ENCODE data around the gene ADCK2.
"Not testable (repeated sequence)": the region's sequence is repeated elsewhere in the genome, so short reads cannot be mapped to it uniquely, and the experiment has no call there.

The ADCK2 gene

GRCh38 chr7:140704205-140704604 lies 31.5 kb downstream of the ADCK2 start:
- H3K9ac ChIP-seq (ENCODE audit: low read depth, low read length), result no peak overlapping the region
- H3K36me3 ChIP-seq (ENCODE audit: insufficient read depth, low read length), result peaks cover 17% of the 10 kb centered on the region
- H3K27me3 ChIP-seq (ENCODE audit: control insufficient read depth, insufficient read depth, low read length), result no peaks in the 10 kb centered on the region
- no peak overlapping the region for H3K4me3 ChIP-seq (ENCODE audit: low read length)
- no peaks in the 10 kb centered on the region for H3K9me3 ChIP-seq (replicated peaks; ENCODE audit: low read length)
- H3K4me1 ChIP-seq (ENCODE audit: control insufficient read depth, insufficient read depth, low read length), result no peaks in the 10 kb centered on the region
- no peak overlapping the region for H3K4me2 ChIP-seq (ENCODE audit: low read length)

- Histone ChIP-seq H3K9me3 (replicated peaks; ENCODE audit: low read length) (no peaks in the 10 kb centered on the region), H3K4me1 (ENCODE audit: control insufficient read depth, insufficient read depth, low read length) (no peaks in the 10 kb centered on the region), H3K4me3 (ENCODE audit: low read length) (no peak overlapping the region), H3K36me3 (ENCODE audit: insufficient read depth, low read length) (peaks cover 17% of the 10 kb centered on the region), H3K27me3 (ENCODE audit: control insufficient read depth, insufficient read depth, low read length) (no peaks in the 10 kb centered on the region), H3K9ac (ENCODE audit: low read depth, low read length) (no peak overlapping the region), H3K4me2 (ENCODE audit: low read length) (no peak overlapping the region)
Observed at GRCh38 chr7:140707132-140707531, 34.4 kb downstream of the ADCK2 start.

GRCh38 chr7:140708764-140709163 lies 36.0 kb downstream of the ADCK2 start:
- not testable (repeated sequence) for H3K27me3 ChIP-seq (ENCODE audit: control insufficient read depth, insufficient read depth, low read length); H3K4me3 ChIP-seq (ENCODE audit: low read length); H3K9ac ChIP-seq (ENCODE audit: low read depth, low read length); H3K4me2 ChIP-seq (ENCODE audit: low read length); H3K4me1 ChIP-seq (ENCODE audit: control insufficient read depth, insufficient read depth, low read length); H3K9me3 ChIP-seq (replicated peaks; ENCODE audit: low read length)
- H3K36me3 ChIP-seq (ENCODE audit: insufficient read depth, low read length), result peaks cover 17% of the 10 kb centered on the region

GRCh38 chr7:140712392-140712791 lies 39.6 kb downstream of the ADCK2 start:
- H3K4me1 ChIP-seq (ENCODE audit: control insufficient read depth, insufficient read depth, low read length); H3K36me3 ChIP-seq (ENCODE audit: insufficient read depth, low read length); H3K4me2 ChIP-seq (ENCODE audit: low read length); H3K4me3 ChIP-seq (ENCODE audit: low read length); H3K9me3 ChIP-seq (replicated peaks; ENCODE audit: low read length); H3K9ac ChIP-seq (ENCODE audit: low read depth, low read length); H3K27me3 ChIP-seq (ENCODE audit: control insufficient read depth, insufficient read depth, low read length): not testable (repeated sequence)

GRCh38 chr7:140714331-140715040 lies 41.7 kb downstream of the ADCK2 start:
- H3K9ac ChIP-seq (ENCODE audit: low read depth, low read length), result no peak overlapping the region

GRCh38 chr7:140719721-140720120 lies 47.0 kb downstream of the ADCK2 start:
- Histone ChIP-seq H3K4me1 (ENCODE audit: control insufficient read depth, insufficient read depth, low read length) (no peaks in the 10 kb centered on the region), H3K9me3 (replicated peaks; ENCODE audit: low read length) (no peaks in the 10 kb centered on the region), H3K36me3 (ENCODE audit: insufficient read depth, low read length) (peaks cover 4% of the 10 kb centered on the region), H3K4me3 (ENCODE audit: low read length) (no peak overlapping the region), H3K27me3 (ENCODE audit: control insufficient read depth, insufficient read depth, low read length) (no peaks in the 10 kb centered on the region), H3K4me2 (ENCODE audit: low read length) (no peak overlapping the region), H3K9ac (ENCODE audit: low read depth, low read length) (no peak overlapping the region)

More at GRCh38 chr7:140714331-140715040, 41.7 kb downstream of the ADCK2 start:
- Histone ChIP-seq H3K4me1 (ENCODE audit: control insufficient read depth, insufficient read depth, low read length) (no peaks in the 10 kb centered on the region), H3K36me3 (ENCODE audit: insufficient read depth, low read length) (no peaks in the 10 kb centered on the region), H3K4me3 (ENCODE audit: low read length) (no peak overlapping the region), H3K4me2 (ENCODE audit: low read length) (no peak overlapping the region), H3K27me3 (ENCODE audit: control insufficient read depth, insufficient read depth, low read length) (no peaks in the 10 kb centered on the region), H3K9me3 (replicated peaks; ENCODE audit: low read length) (no peaks in the 10 kb centered on the region)

- H3K9me3 ChIP-seq (replicated peaks; ENCODE audit: low read length), result no peaks in the 10 kb centered on the region
- H3K27me3 ChIP-seq (ENCODE audit: control insufficient read depth, insufficient read depth, low read length), result no peaks in the 10 kb centered on the region
- no peak overlapping the region for H3K9ac ChIP-seq (ENCODE audit: low read depth, low read length)
- H3K4me1 ChIP-seq (ENCODE audit: control insufficient read depth, insufficient read depth, low read length), result no peaks in the 10 kb centered on the region
- peaks cover 8% of the 10 kb centered on the region for H3K36me3 ChIP-seq (ENCODE audit: insufficient read depth, low read length)
- H3K4me3 ChIP-seq (ENCODE audit: low read length), result no peak overlapping the region
- H3K4me2 ChIP-seq (ENCODE audit: low read length), result no peak overlapping the region
Observed at GRCh38 chr7:140722254-140722653, 49.5 kb downstream of the ADCK2 start.

- no peaks in the 10 kb centered on the region for H3K9me3 ChIP-seq (replicated peaks; ENCODE audit: low read length)
- H3K4me1 ChIP-seq (ENCODE audit: control insufficient read depth, insufficient read depth, low read length), result peaks cover 7% of the 10 kb centered on the region
- no peak overlapping the region for H3K9ac ChIP-seq (ENCODE audit: low read depth, low read length)
- no peak overlapping the region for H3K4me2 ChIP-seq (ENCODE audit: low read length)
- H3K27me3 ChIP-seq (ENCODE audit: control insufficient read depth, insufficient read depth, low read length), result no peaks in the 10 kb centered on the region
- no peak overlapping the region for H3K4me3 ChIP-seq (ENCODE audit: low read length)
- H3K36me3 ChIP-seq (ENCODE audit: insufficient read depth, low read length), result peaks cover 8% of the 10 kb centered on the region
Observed at GRCh38 chr7:140723006-140723405, 50.3 kb downstream of the ADCK2 start.

GRCh38 chr7:140723574-140723973 lies 50.8 kb downstream of the ADCK2 start:
- Histone ChIP-seq H3K4me3 (ENCODE audit: low read length) (no peak overlapping the region), H3K27me3 (ENCODE audit: control insufficient read depth, insufficient read depth, low read length) (no peaks in the 10 kb centered on the region), H3K9ac (ENCODE audit: low read depth, low read length) (no peak overlapping the region), H3K36me3 (ENCODE audit: insufficient read depth, low read length) (peaks cover 8% of the 10 kb centered on the region), H3K4me1 (ENCODE audit: control insufficient read depth, insufficient read depth, low read length) (peaks cover 11% of the 10 kb centered on the region), H3K9me3 (replicated peaks; ENCODE audit: low read length) (no peaks in the 10 kb centered on the region), H3K4me2 (ENCODE audit: low read length) (no peak overlapping the region)

- peaks cover 8% of the 10 kb centered on the region for H3K36me3 ChIP-seq (ENCODE audit: insufficient read depth, low read length)
- no peak overlapping the region for H3K4me3 ChIP-seq (ENCODE audit: low read length)
- no peaks in the 10 kb centered on the region for H3K9me3 ChIP-seq (replicated peaks; ENCODE audit: low read length)
- H3K4me2 ChIP-seq (ENCODE audit: low read length), result no peak overlapping the region
- peaks cover 16% of the 10 kb centered on the region for H3K4me1 ChIP-seq (ENCODE audit: control insufficient read depth, insufficient read depth, low read length)
- no peaks in the 10 kb centered on the region for H3K27me3 ChIP-seq (ENCODE audit: control insufficient read depth, insufficient read depth, low read length)
- H3K9ac ChIP-seq (ENCODE audit: low read depth, low read length), result no peak overlapping the region
Observed at GRCh38 chr7:140724706-140725105, 52.0 kb downstream of the ADCK2 start.

GRCh38 chr7:140726281-140726680 lies 53.5 kb downstream of the ADCK2 start:
- Histone ChIP-seq H3K4me1 (ENCODE audit: control insufficient read depth, insufficient read depth, low read length) (peaks cover 19% of the 10 kb centered on the region), H3K4me2 (ENCODE audit: low read length) (no peak overlapping the region), H3K36me3 (ENCODE audit: insufficient read depth, low read length) (peaks cover 7% of the 10 kb centered on the region), H3K27me3 (ENCODE audit: control insufficient read depth, insufficient read depth, low read length) (no peaks in the 10 kb centered on the region), H3K9ac (ENCODE audit: low read depth, low read length) (no peak overlapping the region), H3K9me3 (replicated peaks; ENCODE audit: low read length) (no peaks in the 10 kb centered on the region), H3K4me3 (ENCODE audit: low read length) (no peak overlapping the region)

- no peak overlapping the region for H3K9ac ChIP-seq (ENCODE audit: low read depth, low read length)
- no peak overlapping the region for H3K4me3 ChIP-seq (ENCODE audit: low read length)
- H3K4me2 ChIP-seq (ENCODE audit: low read length), result no peak overlapping the region
- no peaks in the 10 kb centered on the region for H3K9me3 ChIP-seq (replicated peaks; ENCODE audit: low read length)
- H3K27me3 ChIP-seq (ENCODE audit: control insufficient read depth, insufficient read depth, low read length), result no peaks in the 10 kb centered on the region
- H3K36me3 ChIP-seq (ENCODE audit: insufficient read depth, low read length), result no peaks in the 10 kb centered on the region
- peaks cover 18% of the 10 kb centered on the region for H3K4me1 ChIP-seq (ENCODE audit: control insufficient read depth, insufficient read depth, low read length)
Observed at GRCh38 chr7:140732416-140732815, 59.7 kb downstream of the ADCK2 start.

Measured in skeletal muscle satellite cell (primary cell).